HEK293T (cell line): Measurements from ENCODE around the gene LSM3.
A peak's percentile ranks its signal among the peaks of the same experiment; 100 is the strongest.

Experiments
- CTCF ChIA-PET: fragments of 350-600 bp; formaldehyde crosslinking; extraction: SDS; loops from one replicate; lab custom pipeline; 2021; ENCODE audit warnings: antibody characterized with exemption, inconsistent platforms; lab: Yijun Ruan, JAX
- POLR2A ChIA-PET: fragments of 350-600 bp; formaldehyde crosslinking; extraction: SDS; loops from one replicate; lab custom pipeline; 2020; ENCODE audit warnings: antibody characterized with exemption, inconsistent platforms; lab: Yijun Ruan, JAX
- DNase-seq: peaks from one replicate; pipeline ENCODE4 v3.0.0; 2012; ENCODE audit warnings: mixed read lengths; ENCODE audit errors: extremely low spot score
- ARNT ChIP-seq: fragments of 450-650 bp; IDR thresholded peaks from 2 replicates; pipeline ENCODE4 v1.6.1; 2017; ENCODE audit warnings: mild to moderate bottlenecking
- BHLHE40 ChIP-seq: fragments of 450-650 bp; IDR thresholded peaks from 2 replicates; pipeline ENCODE4 v1.6.1; 2016; ENCODE audit warnings: mild to moderate bottlenecking, moderate library complexity, borderline replicate concordance
- CTBP1 ChIP-seq: fragments of 450-650 bp; IDR thresholded peaks from 2 replicates; pipeline ENCODE4 v1.6.1; 2016; ENCODE audit warnings: borderline replicate concordance
- ELF4 ChIP-seq: fragments of 450-650 bp; IDR thresholded peaks from 2 replicates; pipeline ENCODE4 v1.6.1; 2017; ENCODE audit warnings: antibody characterized with exemption
- FOXA1 ChIP-seq: fragments of 450-650 bp; IDR thresholded peaks from 2 replicates; pipeline ENCODE4 v1.6.1; 2016; ENCODE audit warnings: mild to moderate bottlenecking
- FOXK2 ChIP-seq: fragments of 450-650 bp; IDR thresholded peaks from 2 replicates; pipeline ENCODE4 v1.6.1; 2016; ENCODE audit warnings: mild to moderate bottlenecking
- FOXM1 ChIP-seq: fragments of 450-650 bp; IDR thresholded peaks from 2 replicates; pipeline ENCODE4 v1.6.1; 2017; ENCODE audit warnings: mild to moderate bottlenecking, borderline replicate concordance
- HDGF ChIP-seq: fragments of 450-650 bp; IDR thresholded peaks from 2 replicates; pipeline ENCODE4 v1.6.1; 2017; ENCODE audit warnings: antibody characterized with exemption, borderline replicate concordance
- L3MBTL2 ChIP-seq: fragments of 450-650 bp; conservative IDR thresholded peaks from 2 replicates; pipeline ENCODE4 v1.6.1; 2016; ENCODE audit warnings: mild to moderate bottlenecking
- LEF1 ChIP-seq: fragments of 450-650 bp; IDR thresholded peaks from 2 replicates; pipeline ENCODE4 v1.6.1; 2017; ENCODE audit warnings: mild to moderate bottlenecking, borderline replicate concordance
- NFRKB ChIP-seq: fragments of 450-650 bp; IDR thresholded peaks from 2 replicates; pipeline ENCODE4 v1.6.1; 2016; ENCODE audit warnings: mild to moderate bottlenecking, moderate library complexity
- PKNOX1 ChIP-seq: fragments of 450-650 bp; IDR thresholded peaks from 2 replicates; pipeline ENCODE4 v1.6.1; 2016
- SP1 ChIP-seq: fragments of 450-650 bp; IDR thresholded peaks from 2 replicates; pipeline ENCODE4 v1.6.1; 2017
- SUZ12 ChIP-seq: fragments of 450-650 bp; IDR thresholded peaks from 2 replicates; pipeline ENCODE4 v1.6.1; 2016; ENCODE audit warnings: mild to moderate bottlenecking
- TARDBP ChIP-seq: fragments of 450-650 bp; IDR thresholded peaks from 2 replicates; pipeline ENCODE4 v1.6.1; 2016
- ZNF384 ChIP-seq: fragments of 450-650 bp; IDR thresholded peaks from 2 replicates; pipeline ENCODE4 v1.6.1; 2016

LSM3 gene

GRCh38 chr3:14214764-14215163, 36.1 kb downstream of the LSM3 start:
- ChIA-PET CTCF (no interaction called here), POLR2A (no interaction called here)
- DNase-seq: no peak
- TF ChIP-seq SP1 (no peak), FOXM1 (no peak), ZNF384 (no peak), CTBP1 (no peak), NFRKB (no peak), FOXK2 (no peak), ELF4 (no peak), L3MBTL2 (no peak), PKNOX1 (no peak), HDGF (no peak), TARDBP (no peak), LEF1 (no peak), FOXA1 (no peak), BHLHE40 (no peak), ARNT (no peak), SUZ12 (no peak)

GRCh38 chr3:14216257-14217048, 37.8 kb downstream of the LSM3 start:
- TF ChIP-seq NFRKB (no peak), SUZ12 (no peak), LEF1 (no peak), PKNOX1 (no peak), CTBP1 (no peak), ELF4 (no peak), L3MBTL2 (no peak), HDGF (no peak), SP1 (no peak), ZNF384 (no peak), FOXK2 (no peak), BHLHE40 (no peak)
- peak; percentile 32 for DNase-seq
- ChIA-PET CTCF (no interaction called here), POLR2A (interaction anchor here (1.5 kb wide), 1 partner anchor 38 kb away, joined by 3 read pairs; the partner anchor contains the start of genes LSM3 and XPC)

GRCh38 chr3:14218355-14218754, 39.7 kb downstream of the LSM3 start:
- ChIA-PET CTCF (no interaction called here), POLR2A (no interaction called here)
- TF ChIP-seq FOXM1 (no peak), NFRKB (no peak), FOXK2 (no peak), ARNT (no peak), ZNF384 (no peak), CTBP1 (no peak), LEF1 (no peak), TARDBP (no peak), L3MBTL2 (no peak), BHLHE40 (no peak), SP1 (no peak), HDGF (no peak), FOXA1 (no peak)
- DNase-seq: no peak

GRCh38 chr3:14220933-14221332, 42.3 kb downstream of the LSM3 start:
- ChIA-PET POLR2A (no interaction called here), CTCF (no interaction called here)

GRCh38 chr3:14221902-14222301, 43.3 kb downstream of the LSM3 start:
- ChIA-PET CTCF (no interaction called here), POLR2A (no interaction called here)
- DNase-seq: no peak
- no peak for TF ChIP-seq SP1
- TF ChIP-seq PKNOX1: no peak
- no peak for TF ChIP-seq L3MBTL2
- no peak for TF ChIP-seq BHLHE40
- TF ChIP-seq FOXA1: no peak
- TF ChIP-seq LEF1: no peak
- TF ChIP-seq FOXM1: no peak
- no peak for TF ChIP-seq CTBP1
- TF ChIP-seq ZNF384: no peak
- no peak for TF ChIP-seq ARNT
- TF ChIP-seq NFRKB: no peak
- no peak for TF ChIP-seq SUZ12
- no peak for TF ChIP-seq FOXK2
- TF ChIP-seq HDGF: no peak

More at GRCh38 chr3:14220933-14221332, 42.3 kb downstream of the LSM3 start:
- no peak for TF ChIP-seq LEF1
- DNase-seq: no peak

DNA sequence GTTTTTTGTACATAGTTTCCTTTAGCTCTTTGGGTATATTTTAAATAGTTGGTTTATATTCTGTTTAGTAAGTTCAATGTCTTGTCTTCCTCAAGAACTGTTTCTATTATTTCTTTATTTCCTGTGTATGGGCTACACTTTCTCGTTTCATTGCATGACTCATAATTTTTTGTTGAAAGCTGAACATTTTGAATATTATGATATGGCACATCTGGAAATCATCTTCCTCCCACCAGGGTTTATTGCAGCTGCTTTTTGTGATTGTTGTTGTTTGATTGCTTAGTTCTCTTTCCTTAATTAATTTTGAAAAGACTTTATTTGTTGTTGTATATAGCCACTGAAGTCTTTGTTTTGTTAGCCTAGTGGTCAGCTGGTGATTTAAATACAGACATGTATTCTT, 43.8 kb downstream of the LSM3 start:
- DNase-seq: no peak
- TF ChIP-seq BHLHE40: no peak
- no peak for TF ChIP-seq LEF1
- TF ChIP-seq ARNT: no peak
- ChIA-PET CTCF (no interaction called here), POLR2A (no interaction called here)
